A549 treated with AZD2906 at 1 μM for 4 hours (cell line): ENCODE data around the gene POU2F1. TPM values are rescaled to one million over a fixed set of nuclear protein-coding genes. Genes with fewer than 3 reads are reported as not detected.

Source experiments
- total RNA-seq: library from RNA; stranded (reverse); fragments of 200-300 nt; extraction: Qiagen RNA extraction; gene quantifications from 5 replicates; pipeline ENCODE4 v1.2.3, GENCODE V29; 2022

The POU2F1 gene
- total RNA-seq: 2.8 to 4.6 TPM (median 3.4 TPM) in 5 replicates

DNA sequence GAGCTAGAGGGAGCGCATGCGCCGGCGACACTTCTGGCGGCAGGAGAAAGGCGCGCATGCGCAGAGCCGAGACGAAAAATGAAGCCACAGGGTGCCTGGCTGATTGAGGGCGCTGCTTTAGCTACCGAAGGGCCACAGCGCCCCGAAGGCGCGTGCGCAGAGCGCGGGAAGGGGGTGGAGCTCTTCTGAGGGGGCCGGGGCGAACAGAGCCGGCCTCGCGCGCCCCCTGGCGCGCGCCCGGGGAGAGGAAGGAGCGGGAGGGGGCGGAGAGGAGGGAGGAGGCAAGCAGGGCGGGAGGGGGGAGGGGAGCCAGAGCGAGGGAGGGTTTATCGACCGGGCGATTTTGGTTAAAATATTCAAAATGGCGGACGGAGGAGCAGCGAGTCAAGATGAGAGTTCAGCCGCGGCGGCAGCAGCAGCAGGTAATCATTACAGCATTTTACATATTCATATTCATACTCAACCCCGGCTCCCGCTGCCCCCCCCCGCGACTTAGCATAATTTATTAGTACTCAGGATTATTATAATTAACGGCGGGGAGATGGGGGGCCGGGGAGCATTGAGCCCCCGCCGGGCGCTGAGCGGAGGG, at the start of gene POU2F1:
TSS of gene POU2F1 (plus strand) at position 350 of the 589 bp plus-strand sequence. CDS start at position 362, 12 bp downstream.

Other genes with a start within 250 kb of the POU2F1 start
- 0.01 to 0.10 TPM (median 0.03 TPM) in 4 of 5 replicates, not detected in the other for gene ILDR2, start 245.3 kb upstream of the POU2F1 start, total RNA-seq
- gene MAEL, start 231.6 kb upstream of the POU2F1 start, total RNA-seq: not detected in 5 replicates
- not detected in 5 replicates for gene GPA33, start 130.5 kb upstream of the POU2F1 start, total RNA-seq
- not detected in 5 replicates for gene STYXL2, start 126.8 kb upstream of the POU2F1 start, total RNA-seq